A673 (cell line): ENCODE data around the gene CCBE1.

Source experiments
- EZH2 ChIP-seq: fragments of 200-600 bp; sonication (generic); IDR thresholded peaks from 2 replicates; pipeline ENCODE4 v1.6.1; 2017; ENCODE audit warnings: borderline replicate concordance, low read depth, mild to moderate bottlenecking, mixed read lengths, antibody characterized with exemption, low read length; ENCODE audit not compliant: poor library complexity, severe bottlenecking
- TF ChIP-seq, protein P1 (sequence below): fragments of 300-800, 200-600 bp; sonication (generic); conservative IDR thresholded peaks from 2 replicates; pipeline ENCODE4 v1.5.1; 2017; ENCODE audit warnings: low read depth, mild to moderate bottlenecking, antibody characterized with exemption, low read length, moderate library complexity, mixed read lengths

DNA sequence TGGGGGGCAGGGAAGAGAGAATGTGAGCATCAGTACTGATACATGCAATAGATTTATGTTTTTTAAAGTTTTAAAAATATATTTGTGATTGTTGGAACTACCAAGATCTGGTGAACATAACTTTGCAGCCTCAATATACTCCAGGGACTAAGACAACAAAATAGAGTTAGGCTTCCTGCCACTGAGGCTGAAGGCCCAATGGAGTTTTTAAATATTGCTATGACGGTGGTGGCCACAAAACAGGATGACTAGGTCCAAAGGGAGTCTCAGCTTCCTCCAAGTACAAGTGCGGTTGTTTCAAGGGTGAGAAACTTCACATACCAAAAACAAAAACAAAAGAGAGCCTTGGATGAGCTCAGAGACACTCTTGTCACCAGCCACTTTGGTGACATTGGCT lies 72.9 kb downstream of the CCBE1 start:
- TF ChIP-seq EZH2, result no peak
- TF ChIP-seq, protein P1, sequence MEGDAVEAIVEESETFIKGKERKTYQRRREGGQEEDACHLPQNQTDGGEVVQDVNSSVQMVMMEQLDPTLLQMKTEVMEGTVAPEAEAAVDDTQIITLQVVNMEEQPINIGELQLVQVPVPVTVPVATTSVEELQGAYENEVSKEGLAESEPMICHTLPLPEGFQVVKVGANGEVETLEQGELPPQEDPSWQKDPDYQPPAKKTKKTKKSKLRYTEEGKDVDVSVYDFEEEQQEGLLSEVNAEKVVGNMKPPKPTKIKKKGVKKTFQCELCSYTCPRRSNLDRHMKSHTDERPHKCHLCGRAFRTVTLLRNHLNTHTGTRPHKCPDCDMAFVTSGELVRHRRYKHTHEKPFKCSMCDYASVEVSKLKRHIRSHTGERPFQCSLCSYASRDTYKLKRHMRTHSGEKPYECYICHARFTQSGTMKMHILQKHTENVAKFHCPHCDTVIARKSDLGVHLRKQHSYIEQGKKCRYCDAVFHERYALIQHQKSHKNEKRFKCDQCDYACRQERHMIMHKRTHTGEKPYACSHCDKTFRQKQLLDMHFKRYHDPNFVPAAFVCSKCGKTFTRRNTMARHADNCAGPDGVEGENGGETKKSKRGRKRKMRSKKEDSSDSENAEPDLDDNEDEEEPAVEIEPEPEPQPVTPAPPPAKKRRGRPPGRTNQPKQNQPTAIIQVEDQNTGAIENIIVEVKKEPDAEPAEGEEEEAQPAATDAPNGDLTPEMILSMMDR, result no peak
